Adrenal gland (tissue), 12 donors: ENCODE data around the gene PTGES2. TPM values are rescaled to one million over a fixed set of nuclear protein-coding genes. Genes with fewer than 3 reads are reported as not detected.

ENCODE experiments used
- DNase-seq, 7 donors: peaks; one replicate each; pipeline ENCODE4 v3.0.0-alpha.2; 2019 to 2020
- H3K27ac ChIP-seq, 5 donors: fragments of 200-600 bp; sonication (generic) in 4 of 5; 1 replicate in 3 of 5; 2 replicates in 2 of 5; pipeline versions ENCODE4 v1.5.1 to v1.8.0; 2016 to 2020; ENCODE audit warnings: mild to moderate bottlenecking in 1 of 5
- H3K27me3 ChIP-seq: fragments of 200-600 bp; 2 replicates; pipeline ENCODE4 v1.8.0; 2021
- H3K36me3 ChIP-seq, 2 donors: fragments of 200-600 bp; replicated peaks in 1 of 2; 1 replicate in 1 of 2; 2 replicates in 1 of 2; pipeline versions ENCODE4 v1.5.1 to v1.8.0; 2018 to 2022
- H3K4me1 ChIP-seq, 2 donors: fragments of 200-600 bp; replicated peaks in 1 of 2; 1 replicate in 1 of 2; 2 replicates in 1 of 2; pipeline versions ENCODE4 v1.5.1 to v1.8.0; 2018 to 2021
- H3K4me3 ChIP-seq, 4 donors: fragments of 200-600 bp; sonication (generic) in 3 of 4; one replicate each; pipeline ENCODE4 v1.5.1; 2016 to 2018
- H3K9me3 ChIP-seq, 3 donors: fragments of 200-600 bp; sonication (generic) in 1 of 3; replicated peaks in 1 of 3; 1 replicate in 2 of 3; 2 replicates in 1 of 3; pipeline versions ENCODE4 v1.5.1 to v1.8.0; 2016 to 2021
- POLR2A ChIP-seq, 2 donors: fragments of 450-650 bp; IDR thresholded peaks; one replicate each; pipeline ENCODE4 v1.6.1; 2017; ENCODE audit warnings: antibody characterized with exemption in 2 of 2, mild to moderate bottlenecking in 2 of 2, moderate library complexity in 1 of 2
- WGBS, 4 donors: extraction: QIAGEN DNeasy Blood & Tissue Kit in 2 of 4; methylation state at CpG; one replicate each; pipeline versions ENCODE4 v1.1.5 to v1.1.7; 2013 to 2017; 5-methylcytosine and 5-hydroxymethylcytosine counted together
- intact Hi-C, 2 donors: fragments of 100-400 bp; cut with DNase I; formaldehyde crosslinking; loops; one replicate each; pipeline versions ENCODE4 v1.14.1 to v1.15.0; 2022 to 2023
- polyA plus RNA-seq, 3 donors: library from polyadenylated mRNA; stranded (reverse); fragments of 200-250 nt in 2 of 3; fragments of 350-450 nt in 1 of 3; fragmentation: Illumina TruSeq in 1 of 3; extraction: RNeasy Lipid Tissue Mini Kit (QIAGEN cat#74804) in 1 of 3; gene quantifications; one replicate each; pipeline ENCODE4 v1.2.3, GENCODE V29; 2013 to 2014
- total RNA-seq, 9 donors: library from RNA; depleted of rRNA in 4 of 9; stranded (reverse); fragments of >200 nt in 4 of 9; fragments of 120-200 nt in 1 of 9; fragmentation: NEBNext Ultra II Directional in 1 of 9; extraction: Animal tissue kit (Norgen Biotek cat#: 25700) in 1 of 9; gene quantifications; one replicate each; pipeline versions ENCODE4 v1.1.0 to v1.2.4, GENCODE V29; 2013 to 2023
- TF ChIP-seq, protein P1 (sequence below), 6 experiments: fragments of 450-650 bp in 4 of 6; fragments of 200-600 bp in 2 of 6; sonication (generic) in 1 of 6; IDR thresholded peaks; 1 replicate in 5 of 6; 2 replicates in 1 of 6; pipeline versions ENCODE4 v1.5.1 to v1.8.0; 2016 to 2021; ENCODE audit warnings: antibody characterized with exemption in 6 of 6, mild to moderate bottlenecking in 2 of 6, moderate library complexity in 1 of 6
- donor health status: healthy with polysubstance abuse.
- donor health status: Bipolar disorder and iron deficiency.
- donor health status: DM: yes; HTN: yes; CAD: no.
- donor health status: DM: no; HTN: no; CAD: no.
- donor health status: DM: no; HTN: no; CAD: no.
- donor health status: DM: yes; HTN: yes; CAD: no.

The PTGES2 gene
- total and polyA plus RNA-seq, 12 donors = 64.8 to 147 (median 98.4) TPM

- no peaks in the 10 kb centered on the region for H3K27me3 ChIP-seq
- peak overlapping the region in 1 of 5 donors; percentile 22 for H3K27ac ChIP-seq
- no peak for DNase-seq
Measured at GRCh38 chr9:128148509-128149000, 21.0 kb upstream of the PTGES2 start.

GRCh38 chr9:128146591-128147120 lies 19.1 kb upstream of the PTGES2 start:
- no peak for TF ChIP-seq POLR2A (IDR thresholded peaks at IDR 0.05)
- TF ChIP-seq, protein P1, sequence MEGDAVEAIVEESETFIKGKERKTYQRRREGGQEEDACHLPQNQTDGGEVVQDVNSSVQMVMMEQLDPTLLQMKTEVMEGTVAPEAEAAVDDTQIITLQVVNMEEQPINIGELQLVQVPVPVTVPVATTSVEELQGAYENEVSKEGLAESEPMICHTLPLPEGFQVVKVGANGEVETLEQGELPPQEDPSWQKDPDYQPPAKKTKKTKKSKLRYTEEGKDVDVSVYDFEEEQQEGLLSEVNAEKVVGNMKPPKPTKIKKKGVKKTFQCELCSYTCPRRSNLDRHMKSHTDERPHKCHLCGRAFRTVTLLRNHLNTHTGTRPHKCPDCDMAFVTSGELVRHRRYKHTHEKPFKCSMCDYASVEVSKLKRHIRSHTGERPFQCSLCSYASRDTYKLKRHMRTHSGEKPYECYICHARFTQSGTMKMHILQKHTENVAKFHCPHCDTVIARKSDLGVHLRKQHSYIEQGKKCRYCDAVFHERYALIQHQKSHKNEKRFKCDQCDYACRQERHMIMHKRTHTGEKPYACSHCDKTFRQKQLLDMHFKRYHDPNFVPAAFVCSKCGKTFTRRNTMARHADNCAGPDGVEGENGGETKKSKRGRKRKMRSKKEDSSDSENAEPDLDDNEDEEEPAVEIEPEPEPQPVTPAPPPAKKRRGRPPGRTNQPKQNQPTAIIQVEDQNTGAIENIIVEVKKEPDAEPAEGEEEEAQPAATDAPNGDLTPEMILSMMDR (IDR thresholded peaks at IDR 0.05) = no peak
- intact Hi-C loops = no loop called here
- no peak overlapping the region for H3K27ac ChIP-seq
- peaks cover 0 to 9% of the 10 kb centered on the region in 2 donors for H3K4me1 ChIP-seq
- no peaks in the 10 kb centered on the region for H3K36me3 ChIP-seq
- H3K4me3 ChIP-seq = no peak overlapping the region
- WGBS, 4 donors = 88 to 96% (median 90%) methylated on average over 8 of the region's 8 CpGs
- DNase-seq = peak in 1 of 7 donors; percentile 12
- H3K27me3 ChIP-seq = no peaks in the 10 kb centered on the region
- H3K9me3 ChIP-seq = no peaks in the 10 kb centered on the region

More at GRCh38 chr9:128148509-128149000, 21.0 kb upstream of the PTGES2 start:
- Histone ChIP-seq H3K4me3 (no peak overlapping the region), H3K36me3 (no peaks in the 10 kb centered on the region), H3K4me1 (peaks cover 0 to 9% of the 10 kb centered on the region in 2 donors), H3K9me3 (no peaks in the 10 kb centered on the region)
- TF ChIP-seq, protein P1 (IDR thresholded peaks at IDR 0.05) = no peak
- 80 to 92% (median 90%) methylated on average over 2 to 5 of the region's 5 CpGs for WGBS, 4 donors
- intact Hi-C loops = no loop called here

GRCh38 chr9:128145951-128146351 lies 18.4 kb upstream of the PTGES2 start:
- Histone ChIP-seq H3K4me1 (peaks cover 0 to 9% of the 10 kb centered on the region in 2 donors), H3K27ac (no peak overlapping the region), H3K4me3 (no peak overlapping the region), H3K36me3 (no peaks in the 10 kb centered on the region), H3K27me3 (no peaks in the 10 kb centered on the region), H3K9me3 (no peaks in the 10 kb centered on the region)
- no peak for DNase-seq
- intact Hi-C loops = no loop called here
- TF ChIP-seq POLR2A (IDR thresholded peaks at IDR 0.05) = no peak
- WGBS, 4 donors = 80 to 89% (median 87%) methylated on average over 7 to 13 of the region's 13 CpGs

DNA sequence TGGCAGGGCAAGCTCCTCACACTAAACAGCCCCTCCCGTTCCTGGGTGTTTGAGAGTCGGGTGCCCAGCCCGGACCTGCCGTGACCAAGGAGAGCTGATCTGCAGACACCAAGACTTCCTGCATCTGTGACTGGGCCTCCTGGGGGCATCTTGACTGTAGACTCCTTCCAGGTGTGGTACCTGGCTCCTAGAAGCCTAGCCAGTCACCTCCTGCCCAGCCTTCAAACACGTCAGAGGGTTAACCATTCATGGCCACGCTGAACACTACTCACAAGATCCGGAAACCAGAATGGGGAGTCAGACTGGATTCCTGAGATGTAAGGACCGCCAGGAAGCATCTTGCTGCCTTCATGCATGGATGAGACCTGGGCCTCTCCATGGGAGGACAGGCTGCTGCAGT lies 18.0 kb upstream of the PTGES2 start:
- no peaks in the 10 kb centered on the region for H3K9me3 ChIP-seq
- WGBS, 4 donors = 81 to 94% (median 85%) methylated on average over 3 to 8 of the region's 8 CpGs; no CpG with 5 or more reads in 1 of the 4 donors
- H3K27ac ChIP-seq = no peak overlapping the region
- TF ChIP-seq POLR2A (IDR thresholded peaks at IDR 0.05) = no peak
- TF ChIP-seq, protein P1 (IDR thresholded peaks at IDR 0.05) = no peak
- H3K4me1 ChIP-seq = peaks cover 0 to 9% of the 10 kb centered on the region in 2 donors
- no peak overlapping the region for H3K4me3 ChIP-seq
- no peak for DNase-seq
- H3K27me3 ChIP-seq = no peaks in the 10 kb centered on the region
- intact Hi-C loops = no loop called here
- H3K36me3 ChIP-seq = no peaks in the 10 kb centered on the region
